ENCODE data around the gene RANBP3.
"Not testable (repeated sequence)": the region's sequence is repeated elsewhere in the genome, so short reads cannot be mapped to it uniquely, and the experiment has no call there.

The RANBP3 gene

GRCh38 chr19:5903056-5903623, 74.8 kb downstream of the RANBP3 start:
- no peak for DNase-seq (ENCODE audit: low spot score)

DNA sequence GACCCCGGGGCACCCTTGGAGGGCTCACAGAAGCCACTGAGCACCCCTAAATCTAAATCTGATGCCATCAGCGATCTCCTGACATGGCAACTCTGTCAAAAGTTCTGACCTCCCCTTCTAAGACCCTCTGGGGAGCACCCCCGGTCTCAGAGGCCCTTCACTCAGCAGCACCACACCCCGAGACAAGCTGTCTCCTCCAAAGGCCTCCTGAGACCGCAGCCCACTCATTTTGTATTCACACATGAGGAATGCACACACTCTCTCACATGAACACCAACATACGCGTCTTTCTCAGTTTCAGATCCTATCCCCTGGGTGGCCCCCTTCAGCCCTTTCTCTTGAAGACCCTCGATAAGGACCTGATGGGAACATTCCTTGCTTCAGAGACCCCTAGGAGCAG, 77.0 kb downstream of the RANBP3 start:
- DNase-seq (ENCODE audit: low spot score), result no peak

DNA sequence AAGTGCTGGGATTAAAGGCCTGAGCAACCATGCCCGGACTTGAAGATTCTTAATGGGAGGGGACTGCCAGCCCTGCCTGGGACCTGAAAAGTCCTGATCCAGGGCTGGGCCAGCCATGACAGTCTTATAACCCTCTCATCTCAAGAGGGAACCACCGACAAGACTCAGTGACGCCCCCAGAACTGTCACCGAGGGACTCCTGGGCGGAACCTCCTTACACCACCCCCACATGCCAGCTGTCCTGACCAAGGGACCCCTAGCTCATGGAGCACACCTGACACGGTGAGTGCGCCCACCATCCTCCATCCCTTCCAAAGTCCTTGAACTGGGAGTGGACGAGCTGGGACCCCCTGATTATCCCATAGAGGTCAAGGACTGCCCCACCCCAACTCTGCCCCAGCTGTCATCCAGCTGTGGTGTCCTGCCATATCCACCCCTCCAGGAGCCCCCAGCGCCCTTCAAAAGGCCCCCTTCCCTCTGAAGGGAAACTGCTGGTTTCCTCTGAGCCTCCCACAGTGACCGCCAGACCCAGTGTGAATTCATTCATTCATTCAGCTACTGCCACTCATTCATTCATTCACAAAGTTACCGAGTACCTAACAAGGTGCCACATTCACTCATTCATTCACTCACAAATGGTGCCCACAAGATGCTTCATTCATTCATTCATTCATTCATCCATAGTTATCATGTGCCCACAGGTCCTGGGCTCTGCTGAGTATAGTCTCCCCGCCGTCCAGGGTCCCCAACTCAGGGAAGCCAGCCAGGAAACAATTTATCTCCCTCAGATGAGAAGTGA, 78.0 kb downstream of the RANBP3 start:
- no peak for DNase-seq (ENCODE audit: low spot score)

GRCh38 chr19:5897189-5897969, 80.6 kb downstream of the RANBP3 start:
- DNase-seq (ENCODE audit: low spot score), result no peak

- no peak for DNase-seq (ENCODE audit: low spot score)
Measured at GRCh38 chr19:5896365-5897076, 81.4 kb downstream of the RANBP3 start.

- DNase-seq (ENCODE audit: low spot score), result no peak
Measured at GRCh38 chr19:5895890-5896289, 82.0 kb downstream of the RANBP3 start.

DNA sequence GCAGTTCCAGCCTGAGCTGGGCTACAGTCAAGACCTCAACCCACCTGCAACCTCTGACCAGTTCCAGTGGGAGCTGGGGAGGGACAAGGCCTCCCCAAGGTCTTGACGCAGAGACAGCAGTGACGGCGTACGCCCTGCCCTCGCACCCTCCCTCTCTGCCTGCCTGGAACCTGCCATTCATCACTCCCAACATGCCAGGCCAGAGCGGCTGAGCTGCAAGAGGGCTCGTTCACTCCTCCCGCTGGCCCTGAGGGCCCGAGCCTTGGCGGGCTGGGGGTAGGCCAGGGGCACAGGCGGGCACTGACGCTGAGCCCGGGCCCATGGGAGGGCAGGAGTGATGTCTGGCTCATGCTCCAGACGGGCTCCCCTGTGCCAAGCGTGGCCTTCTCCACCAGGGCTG, 82.5 kb downstream of the RANBP3 start:
- DNase-seq (ENCODE audit: low spot score), result no peak

DNA sequence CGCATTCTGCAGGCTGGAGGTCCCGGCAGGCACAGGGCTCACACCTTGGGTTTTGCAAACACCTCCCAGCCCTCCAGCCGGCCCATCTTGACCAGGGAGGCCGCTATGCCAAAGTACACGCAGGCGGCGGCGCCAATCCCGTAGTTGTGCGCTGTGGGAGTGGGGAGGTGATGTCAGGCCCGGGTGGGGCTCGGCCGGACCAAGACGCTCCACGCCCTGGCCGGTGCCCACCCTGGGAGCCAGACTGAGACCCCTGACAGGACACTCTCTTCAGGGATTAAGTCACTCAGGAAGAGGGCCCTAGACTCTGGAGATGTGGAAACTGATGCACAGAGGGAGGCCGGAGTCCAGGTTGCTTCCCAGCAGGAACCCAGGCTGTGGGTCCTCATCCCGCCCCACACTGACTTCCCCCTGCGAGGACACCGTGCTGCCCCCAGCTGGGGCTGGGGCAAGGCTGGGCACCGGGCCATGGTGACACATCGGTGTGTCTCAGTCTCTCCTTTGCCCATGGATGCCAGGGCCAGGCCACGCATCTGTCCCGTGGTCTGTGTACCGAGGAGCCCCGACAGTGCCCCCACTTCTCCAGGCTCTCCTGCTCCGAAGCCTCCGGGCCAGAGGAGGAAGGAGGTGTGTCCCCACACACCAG, 83.1 kb downstream of the RANBP3 start:
- no peak for DNase-seq (ENCODE audit: low spot score)

DNA sequence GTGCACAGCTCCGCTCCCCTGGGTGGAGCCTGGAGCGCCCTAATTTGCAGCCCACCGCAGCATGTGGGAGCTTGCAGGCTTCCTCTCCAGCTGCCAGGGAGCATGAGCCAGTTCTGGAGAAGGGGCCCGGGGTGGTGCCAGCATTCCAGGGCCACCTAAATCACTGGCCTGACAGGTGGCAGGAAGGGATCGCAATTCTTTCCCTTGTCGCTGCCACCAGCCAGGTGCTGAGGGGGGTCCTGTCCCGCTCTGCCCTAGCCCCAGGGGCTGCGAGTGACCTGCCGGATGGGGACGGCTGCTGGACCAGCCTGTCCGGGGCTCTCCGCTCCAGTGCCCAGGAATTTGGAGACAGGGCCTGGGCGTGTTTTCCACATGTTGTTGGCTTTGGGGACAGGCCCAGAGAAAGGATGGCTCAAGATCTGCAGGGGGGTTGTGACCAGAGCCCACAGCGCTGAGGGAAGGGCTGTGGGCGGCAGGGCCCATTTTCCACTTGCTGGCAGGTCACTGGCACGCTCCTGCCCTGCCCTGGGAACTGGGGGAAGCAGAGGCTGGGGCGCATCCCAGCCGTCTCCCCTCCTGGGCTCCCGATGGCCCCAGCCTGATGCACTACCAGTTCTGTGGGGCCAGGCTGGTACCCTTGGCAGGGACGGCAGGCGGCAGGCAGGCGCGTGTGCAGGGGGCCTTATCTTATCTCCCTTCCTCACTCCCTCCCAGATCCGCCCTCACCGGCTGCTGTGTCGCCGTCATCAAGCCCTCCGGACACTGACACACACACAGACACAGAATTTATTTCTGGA, 83.8 kb downstream of the RANBP3 start:
- DNase-seq (ENCODE audit: low spot score), result no peak

GRCh38 chr19:5893296-5893903, 84.5 kb downstream of the RANBP3 start:
- no peak for DNase-seq (ENCODE audit: low spot score)

DNA sequence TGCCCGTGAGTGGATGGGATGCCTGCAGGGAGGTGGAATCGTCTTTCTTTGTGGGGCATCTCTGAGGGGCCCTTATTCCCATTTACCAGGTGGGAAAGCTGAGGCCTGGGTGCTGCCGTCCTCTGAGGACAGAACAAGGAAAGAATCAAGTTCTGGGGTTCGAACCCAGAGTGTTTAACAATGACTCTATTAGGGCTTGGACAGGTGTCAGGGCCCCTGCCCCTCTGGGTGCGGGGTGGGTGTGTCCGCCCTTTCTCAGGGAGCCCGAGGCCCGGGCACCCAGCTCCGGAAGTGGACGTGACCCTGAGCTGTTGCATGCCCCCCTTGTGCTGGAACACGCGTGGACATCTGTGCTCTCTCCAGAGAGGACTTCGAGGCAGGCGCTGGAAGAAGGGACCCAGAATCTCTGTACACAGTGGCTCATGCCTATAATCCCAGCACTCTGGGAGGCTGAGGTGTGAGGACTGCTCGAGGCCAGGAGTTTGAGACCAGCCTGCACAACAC, 85.1 kb downstream of the RANBP3 start:
- no peak for DNase-seq (ENCODE audit: low spot score)

DNA sequence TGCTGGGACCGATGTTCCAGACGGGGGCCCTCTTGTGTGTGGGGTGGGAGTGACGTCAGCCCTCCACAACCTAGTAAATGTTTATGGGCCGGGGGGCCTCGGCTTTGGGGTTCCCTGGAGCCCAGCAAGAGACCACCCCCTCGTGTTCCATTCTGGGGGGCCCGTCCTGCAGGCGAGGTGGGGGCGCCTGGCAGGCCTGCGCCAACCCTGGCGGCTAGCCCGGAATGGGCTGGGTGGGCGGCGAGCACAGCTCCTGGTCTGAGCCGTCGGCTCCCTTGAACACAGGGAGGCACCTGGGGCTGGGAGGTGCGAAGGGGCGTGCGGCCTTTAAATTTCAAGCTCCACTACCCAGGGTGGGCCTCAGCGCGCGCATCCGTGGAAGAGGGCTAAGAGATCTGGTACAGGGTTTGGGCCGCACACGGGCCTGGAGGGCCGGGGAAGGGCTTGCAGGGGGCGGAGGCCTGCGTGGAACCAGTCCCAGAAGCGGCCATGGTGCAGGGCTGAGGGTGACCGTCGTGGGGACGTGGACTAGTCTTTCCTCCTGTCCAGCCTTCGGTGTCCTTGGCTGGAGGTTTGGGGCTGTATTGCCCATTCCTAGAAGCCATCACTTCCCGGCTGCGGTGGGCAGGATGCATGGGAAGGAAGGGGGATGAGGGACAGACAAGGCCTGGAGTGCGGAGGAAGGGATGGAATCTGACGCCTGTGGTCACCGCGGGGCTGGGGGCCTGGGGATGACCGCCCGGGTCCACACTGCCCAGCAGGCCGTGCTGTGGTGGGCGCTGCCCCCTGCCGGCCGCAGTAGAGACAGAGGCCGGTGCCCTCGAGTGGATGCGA, 85.8 kb downstream of the RANBP3 start:
- DNase-seq (ENCODE audit: low spot score), result no peak

GRCh38 chr19:5891572-5891937, 86.4 kb downstream of the RANBP3 start:
- DNase-seq (ENCODE audit: low spot score), result no peak

GRCh38 chr19:5890099-5890498, 87.8 kb downstream of the RANBP3 start:
- DNase-seq (ENCODE audit: low spot score), result no peak

DNA sequence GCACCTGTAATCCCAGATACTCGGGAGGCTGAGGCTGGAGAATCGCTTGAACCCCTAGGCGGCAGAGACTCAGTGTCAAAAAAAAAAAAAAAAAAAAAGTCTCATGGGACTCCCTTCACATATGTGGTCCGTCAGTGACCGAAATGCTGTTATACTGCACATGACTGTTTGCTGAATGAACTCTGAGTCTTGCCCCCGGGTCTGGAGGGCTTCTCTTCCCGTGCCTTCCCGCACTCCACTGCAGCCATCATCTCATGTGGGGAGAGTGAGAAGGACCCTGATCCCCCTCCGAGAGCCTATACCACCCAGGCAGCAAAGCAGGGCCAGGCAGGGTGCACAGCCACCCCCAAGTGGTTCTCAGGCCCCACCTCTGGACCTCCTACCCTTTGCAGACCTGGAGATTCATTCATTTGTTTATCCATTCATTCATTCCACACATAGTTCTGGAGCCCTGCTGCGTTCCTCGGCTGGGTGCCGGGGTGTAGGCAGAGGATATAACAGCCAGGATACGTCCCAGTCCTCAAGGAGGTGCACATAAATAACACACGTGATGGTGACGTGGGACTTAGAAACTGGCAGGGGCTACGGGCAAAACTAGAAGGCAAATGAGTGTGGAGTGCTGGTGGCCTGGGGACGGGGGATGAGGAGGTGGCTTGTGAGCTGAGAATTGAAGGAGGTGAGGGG, 88.5 kb downstream of the RANBP3 start:
- DNase-seq (ENCODE audit: low spot score), result no peak

DNA sequence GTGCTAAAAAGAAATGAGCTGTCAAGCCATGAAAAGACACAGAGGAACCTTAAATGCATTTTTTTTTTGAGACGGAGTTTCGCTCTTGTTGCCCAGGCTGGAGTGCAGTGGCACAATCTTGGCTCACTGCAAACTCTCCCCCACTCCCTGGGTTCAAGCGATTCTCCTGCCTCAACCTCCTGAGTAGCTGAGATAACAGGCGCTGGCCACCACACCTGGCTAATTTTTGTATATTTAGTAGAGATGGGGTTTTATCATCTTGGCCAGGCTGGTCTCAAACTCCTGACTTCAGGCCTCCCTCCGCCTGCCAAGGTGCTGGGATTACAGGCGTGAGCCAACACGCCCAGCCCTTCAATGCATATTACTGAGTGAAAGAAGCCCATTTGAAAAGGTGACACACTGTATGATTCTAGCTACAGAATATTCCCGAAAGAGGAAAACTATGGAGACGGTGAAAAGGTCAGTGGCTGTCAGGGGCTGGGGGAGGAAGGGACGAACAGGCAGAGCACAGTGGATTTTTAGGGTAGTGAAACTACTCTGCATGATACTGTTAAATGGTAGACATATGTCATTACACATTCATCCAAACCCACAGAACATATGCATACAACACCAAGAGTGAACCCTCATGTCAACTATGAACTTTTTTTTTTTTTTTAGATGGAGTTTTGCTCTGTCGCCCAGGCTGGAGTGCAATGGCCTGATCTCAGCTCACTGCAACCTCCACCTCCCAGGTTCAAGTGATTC, 93.7 kb downstream of the RANBP3 start:
- DNase-seq (ENCODE audit: low spot score), result not testable (repeated sequence)

- not testable (repeated sequence) for DNase-seq (ENCODE audit: low spot score)
Measured at GRCh38 chr19:5883157-5883873, 94.6 kb downstream of the RANBP3 start.
